ENCODE results near the gene WDR35. TPM values are rescaled to one million over a fixed set of nuclear protein-coding genes. Genes with fewer than 3 reads are reported as not detected.

Gene WDR35
- total RNA-seq, 1 experiment from 2014 or later, result 7.2 TPM

GRCh38 chr2:19900931-19901441 lies 88.9 kb downstream of the WDR35 start:
- no peak for DNase-seq
- no peaks in the 10 kb centered on the region for H3K36me3 ChIP-seq (ENCODE audit: control insufficient read depth, insufficient read depth, low read length)
- peak overlapping the region; percentile 81 for H3K4me3 Mint-ChIP-seq (ENCODE audit: unreplicated experiment)
- POLR2A ChIA-PET, result interaction anchor here (0.6 kb wide), 1 partner anchor 32 kb away, joined by 4 read pairs; no protein-coding TSS in a partner anchor
- CTCF ChIA-PET, result no interaction called here
- no peak for TF ChIP-seq CTCF (IDR thresholded peaks at IDR 0.05; ENCODE audit: insufficient read depth in 1 of 2, low read depth in 1 of 2, low read length in 1 of 2, severe bottlenecking in 1 of 2, unreplicated experiment in 1 of 2)
- H3K4me3 ChIP-seq (ENCODE audit: low read depth, low read length), result peak overlapping the region; percentile 61
- no peaks in the 10 kb centered on the region for H3K27me3 Mint-ChIP-seq (ENCODE audit: insufficient read depth, unreplicated experiment)
- BruUV-seq (replicated peaks), result TSS peak; percentile 47
- no peaks in the 10 kb centered on the region for H3K9me3 Mint-ChIP-seq (ENCODE audit: unreplicated experiment)
- peaks cover 21% of the 10 kb centered on the region for H3K36me3 Mint-ChIP-seq (ENCODE audit: insufficient read depth, unreplicated experiment)
- intact Hi-C loops (cut with micrococcal nuclease; ENCODE audit: unreplicated experiment), result loop anchor here (2.0 kb wide), 1 partner anchor 32 kb away; no protein-coding TSS in a partner anchor
- H3K4me1 ChIP-seq, result no peaks in the 10 kb centered on the region
- peak overlapping the region; percentile 96 for H3K27ac Mint-ChIP-seq (ENCODE audit: unreplicated experiment)
- no peaks in the 10 kb centered on the region for H3K9me3 ChIP-seq
- H3K4me1 Mint-ChIP-seq (ENCODE audit: low read depth, unreplicated experiment), result peaks cover 12% of the 10 kb centered on the region
- no peaks in the 10 kb centered on the region for H3K27me3 ChIP-seq (replicated peaks; ENCODE audit: control insufficient read depth, insufficient read depth, low read length)

- ChIA-PET CTCF (interaction anchor here (0.6 kb wide), 1 partner anchor 69 kb away, joined by 3 read pairs; no protein-coding TSS in a partner anchor), POLR2A (no interaction called here)
- Mint-ChIP-seq H3K4me1 (ENCODE audit: low read depth, unreplicated experiment) (peaks cover 12% of the 10 kb centered on the region), H3K27me3 (ENCODE audit: insufficient read depth, unreplicated experiment) (no peaks in the 10 kb centered on the region), H3K36me3 (ENCODE audit: insufficient read depth, unreplicated experiment) (peaks cover 21% of the 10 kb centered on the region), H3K4me3 (ENCODE audit: unreplicated experiment) (peak overlapping the region; percentile 81), H3K9me3 (ENCODE audit: unreplicated experiment) (no peaks in the 10 kb centered on the region), H3K27ac (ENCODE audit: unreplicated experiment) (peak overlapping the region; percentile 96)
- H3K36me3 ChIP-seq (ENCODE audit: control insufficient read depth, insufficient read depth, low read length), result no peaks in the 10 kb centered on the region
- intact Hi-C loops (cut with micrococcal nuclease; ENCODE audit: unreplicated experiment), result loop anchor here (2.0 kb wide), 1 partner anchor 33 kb away; no protein-coding TSS in a partner anchor
- TF ChIP-seq CTCF (IDR thresholded peaks at IDR 0.05; ENCODE audit: insufficient read depth in 1 of 2, low read depth in 1 of 2, low read length in 1 of 2, severe bottlenecking in 1 of 2, unreplicated experiment in 1 of 2), result no peak
- BruUV-seq (replicated peaks), result no TSS peak
- no peak for DNase-seq
- H3K27me3 ChIP-seq (replicated peaks; ENCODE audit: control insufficient read depth, insufficient read depth, low read length), result no peaks in the 10 kb centered on the region
- H3K4me1 ChIP-seq, result no peaks in the 10 kb centered on the region
- no peaks in the 10 kb centered on the region for H3K9me3 ChIP-seq
- peak overlapping the region; percentile 61 for H3K4me3 ChIP-seq (ENCODE audit: low read depth, low read length)
These were observed 89.6 kb downstream of the WDR35 start for GRCh38 chr2:19899985-19900930.

GRCh38 chr2:19898592-19899329 lies 91.1 kb downstream of the WDR35 start:
- Histone ChIP-seq H3K36me3 (ENCODE audit: control insufficient read depth, insufficient read depth, low read length) (no peaks in the 10 kb centered on the region), H3K4me1 (no peaks in the 10 kb centered on the region), H3K9me3 (no peaks in the 10 kb centered on the region), H3K27me3 (replicated peaks; ENCODE audit: control insufficient read depth, insufficient read depth, low read length) (no peaks in the 10 kb centered on the region), H3K4me3 (ENCODE audit: low read depth, low read length) (no peak overlapping the region)
- ChIA-PET CTCF (interaction anchor here (0.7 kb wide), 1 partner anchor 534 kb away, joined by 3 read pairs; no protein-coding TSS in a partner anchor), POLR2A (no interaction called here)
- intact Hi-C loops (cut with micrococcal nuclease; ENCODE audit: unreplicated experiment), result no loop called here
- no peak for DNase-seq
- no peaks in the 10 kb centered on the region for H3K27me3 Mint-ChIP-seq (ENCODE audit: insufficient read depth, unreplicated experiment)
- no peak overlapping the region for H3K27ac Mint-ChIP-seq (ENCODE audit: unreplicated experiment)
- H3K36me3 Mint-ChIP-seq (ENCODE audit: insufficient read depth, unreplicated experiment), result peaks cover 21% of the 10 kb centered on the region
- BruUV-seq (replicated peaks), result no TSS peak
- no peak for TF ChIP-seq CTCF (IDR thresholded peaks at IDR 0.05; ENCODE audit: insufficient read depth in 1 of 2, low read depth in 1 of 2, low read length in 1 of 2, severe bottlenecking in 1 of 2, unreplicated experiment in 1 of 2)
- peaks cover 12% of the 10 kb centered on the region for H3K4me1 Mint-ChIP-seq (ENCODE audit: low read depth, unreplicated experiment)
- H3K4me3 Mint-ChIP-seq (ENCODE audit: unreplicated experiment), result no peak overlapping the region
- no peaks in the 10 kb centered on the region for H3K9me3 Mint-ChIP-seq (ENCODE audit: unreplicated experiment)
